CD14-positive monocyte (primary cell): ENCODE results near the gene EBF3. TPM values are rescaled to one million over a fixed set of nuclear protein-coding genes. Genes with fewer than 3 reads are reported as not detected.

Source experiments
- DNase-seq, 3 donors: peaks; one replicate each; pipeline ENCODE4 v3.0.0-alpha.2; 2011 to 2022
- H2AFZ ChIP-seq: 2 replicates; pipeline ENCODE4 v1.6.0; 2012; ENCODE audit warnings: mild to moderate bottlenecking, low read depth, low read length, inconsistent platforms; ENCODE audit not compliant: insufficient read depth, poor library complexity, severe bottlenecking
- H3K27ac ChIP-seq, 2 donors: 1 replicate in 1 of 2; 2 replicates in 1 of 2; pipeline ENCODE4 v1.5.1; 2012 to 2013; ENCODE audit warnings: low read length in 2 of 2, control low read depth in 1 of 2, inconsistent platforms in 1 of 2, low read depth in 1 of 2, mild to moderate bottlenecking in 1 of 2
- H3K27me3 ChIP-seq, 2 donors: one replicate each; pipeline versions ENCODE4 v1.6.0 to v1.6.1; 2011 to 2013; ENCODE audit warnings: low read length in 2 of 2; ENCODE audit not compliant: control insufficient read depth in 2 of 2, insufficient read depth in 2 of 2
- H3K36me3 ChIP-seq, 2 donors: replicated peaks in 1 of 2; 1 replicate in 1 of 2; 2 replicates in 1 of 2; pipeline versions ENCODE4 v1.5.1 to v1.6.1; 2012 to 2013; ENCODE audit warnings: low read length in 2 of 2, control low read depth in 1 of 2, inconsistent platforms in 1 of 2, mild to moderate bottlenecking in 1 of 2; ENCODE audit not compliant: insufficient read depth in 2 of 2, control insufficient read depth in 1 of 2
- H3K4me1 ChIP-seq, 2 donors: 1 replicate in 1 of 2; 2 replicates in 1 of 2; pipeline versions ENCODE4 v1.5.1 to v1.6.1; 2012 to 2013; ENCODE audit warnings: low read length in 2 of 2, control low read depth in 1 of 2, inconsistent platforms in 1 of 2, mild to moderate bottlenecking in 1 of 2, moderate library complexity in 1 of 2; ENCODE audit not compliant: insufficient read depth in 2 of 2, control insufficient read depth in 1 of 2
- H3K4me2 ChIP-seq: replicated peaks from 2 replicates; pipeline ENCODE3; 2012; ENCODE audit warnings: low read length, moderate library complexity, mild to moderate bottlenecking; ENCODE audit not compliant: poor library complexity, severe bottlenecking; ENCODE audit errors: extremely low read depth
- H3K4me3 ChIP-seq, 3 experiments: fragments of 200-600 bp in 1 of 3; sonication (generic) in 1 of 3; replicated peaks in 1 of 3; 1 replicate in 2 of 3; 2 replicates in 1 of 3; pipeline ENCODE4 v1.5.1; 2011 to 2013; ENCODE audit warnings: low read length in 3 of 3, mild to moderate bottlenecking in 3 of 3, control low read depth in 2 of 3, low read depth in 2 of 3, inconsistent platforms in 1 of 3, moderate library complexity in 1 of 3
- H3K79me2 ChIP-seq: 2 replicates; pipeline ENCODE4 v1.6.0; 2012; ENCODE audit warnings: mild to moderate bottlenecking, control low read depth, inconsistent platforms, low read length, moderate library complexity; ENCODE audit not compliant: insufficient read depth
- H3K9ac ChIP-seq: 2 replicates; pipeline ENCODE4 v1.6.0; 2017; ENCODE audit warnings: low read length, mild to moderate bottlenecking; ENCODE audit not compliant: insufficient read depth, poor library complexity, severe bottlenecking
- H3K9me3 ChIP-seq, 2 donors: replicated peaks in 1 of 2; 1 replicate in 1 of 2; 2 replicates in 1 of 2; pipeline versions ENCODE4 v1.5.1 to v1.6.1; 2012 to 2013; ENCODE audit warnings: low read length in 2 of 2, control low read depth in 1 of 2; ENCODE audit not compliant: control insufficient read depth in 1 of 2, insufficient read depth in 1 of 2
- H4K20me1 ChIP-seq: 2 replicates; pipeline ENCODE4 v1.6.0; 2012; ENCODE audit warnings: mild to moderate bottlenecking, low read length, control low read depth, moderate library complexity; ENCODE audit not compliant: insufficient read depth
- H3K27ac Mint-ChIP-seq, 7 donors: one replicate each; pipeline ENCODE4 v1.8.0; 2020; ENCODE audit warnings: mild to moderate bottlenecking in 7 of 7, mixed read lengths in 7 of 7, moderate library complexity in 6 of 7, inconsistent platforms in 2 of 7
- H3K27me3 Mint-ChIP-seq, 3 donors: one replicate each; pipeline ENCODE4 v1.8.0; 2021 to 2022; ENCODE audit warnings: low read depth in 3 of 3, mild to moderate bottlenecking in 3 of 3, mixed read lengths in 3 of 3, moderate library complexity in 3 of 3, inconsistent platforms in 1 of 3
- H3K36me3 Mint-ChIP-seq, 2 donors: one replicate each; pipeline ENCODE4 v1.8.0; 2020; ENCODE audit warnings: mixed read lengths in 2 of 2, inconsistent platforms in 1 of 2, mild to moderate bottlenecking in 1 of 2
- H3K4me1 Mint-ChIP-seq: one replicate; pipeline ENCODE4 v1.8.0; 2020; ENCODE audit warnings: mild to moderate bottlenecking, mixed read lengths
- H3K4me3 Mint-ChIP-seq, 2 donors: one replicate each; pipeline ENCODE4 v1.8.0; 2020; ENCODE audit warnings: mild to moderate bottlenecking in 2 of 2, mixed read lengths in 2 of 2, moderate library complexity in 1 of 2
- H3K9me3 Mint-ChIP-seq, 7 donors: one replicate each; pipeline ENCODE4 v1.8.0; 2020 to 2022; ENCODE audit warnings: mixed read lengths in 7 of 7, mild to moderate bottlenecking in 6 of 7, moderate library complexity in 6 of 7, inconsistent platforms in 2 of 7
- WGBS: methylation state at CpG from one replicate; pipeline ENCODE4 v1.1.5; 2013; ENCODE audit warnings: missing lambda C conversion rate; ENCODE audit not compliant: insufficient coverage; 5-methylcytosine and 5-hydroxymethylcytosine counted together
- intact Hi-C, 2 donors: fragments of 100-400 bp; cut with micrococcal nuclease; formaldehyde crosslinking; loops; one replicate each; pipeline versions ENCODE4 v1.15.0 to v1.15.1; 2023
- polyA plus RNA-seq, 3 donors: library from polyadenylated mRNA; depleted of rRNA in 1 of 3; unstranded in 2 of 3; stranded (reverse) in 1 of 3; fragments of 300-500 nt in 2 of 3; fragments of >200 nt in 1 of 3; fragmentation: Illumina TruSeq in 2 of 3; gene quantifications; 1 replicate in 2 of 3; 2 replicates in 1 of 3; pipeline ENCODE4 v1.2.3, GENCODE V29; 2012 to 2021
- TF ChIP-seq, protein P1 (sequence below): fragments of 200-600 bp; IDR thresholded peaks from one replicate; pipeline ENCODE4 v1.8.0; 2022; ENCODE audit warnings: antibody characterized with exemption, mild to moderate bottlenecking

EBF3 gene
- polyA plus RNA-seq, 3 donors, result not detected

DNA sequence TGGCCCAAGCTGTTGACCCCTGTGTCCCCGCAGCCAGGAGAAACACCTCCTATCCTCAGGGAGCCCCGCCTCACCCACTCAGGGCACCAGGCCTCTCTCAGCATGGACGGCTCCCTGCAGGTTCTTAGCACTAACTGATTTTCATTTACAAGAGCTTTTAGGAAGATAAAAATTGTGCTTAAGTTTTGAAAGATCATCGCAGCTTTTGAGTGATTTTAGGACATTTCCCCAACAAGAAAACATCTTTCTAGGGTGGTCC is 22.1 kb downstream of the EBF3 start:
- Mint-ChIP-seq H3K4me1 (no peaks in the 10 kb centered on the region), H3K27me3 (peaks cover 1 to 9% (median 6%) of the 10 kb centered on the region in 3 donors), H3K27ac (no peak overlapping the region), H3K9me3 (no peaks in the 10 kb centered on the region), H3K36me3 (no peaks in the 10 kb centered on the region), H3K4me3 (no peak overlapping the region)
- Histone ChIP-seq H3K4me1 (no peaks in the 10 kb centered on the region), H3K36me3 (no peaks in the 10 kb centered on the region), H3K9me3 (no peaks in the 10 kb centered on the region), H3K4me3 (no peak overlapping the region), H3K27me3 (no peaks in the 10 kb centered on the region), H3K79me2 (no peaks in the 10 kb centered on the region), H3K27ac (no peak overlapping the region), H2AFZ (no peak overlapping the region), H3K9ac (no peak overlapping the region), H3K4me2 (no peak overlapping the region), H4K20me1 (no peaks in the 10 kb centered on the region)
- no peak for DNase-seq
- intact Hi-C loops, result no loop called here
- WGBS, result no CpG with 5 or more reads among the region's 4 CpGs
- TF ChIP-seq, protein P1, sequence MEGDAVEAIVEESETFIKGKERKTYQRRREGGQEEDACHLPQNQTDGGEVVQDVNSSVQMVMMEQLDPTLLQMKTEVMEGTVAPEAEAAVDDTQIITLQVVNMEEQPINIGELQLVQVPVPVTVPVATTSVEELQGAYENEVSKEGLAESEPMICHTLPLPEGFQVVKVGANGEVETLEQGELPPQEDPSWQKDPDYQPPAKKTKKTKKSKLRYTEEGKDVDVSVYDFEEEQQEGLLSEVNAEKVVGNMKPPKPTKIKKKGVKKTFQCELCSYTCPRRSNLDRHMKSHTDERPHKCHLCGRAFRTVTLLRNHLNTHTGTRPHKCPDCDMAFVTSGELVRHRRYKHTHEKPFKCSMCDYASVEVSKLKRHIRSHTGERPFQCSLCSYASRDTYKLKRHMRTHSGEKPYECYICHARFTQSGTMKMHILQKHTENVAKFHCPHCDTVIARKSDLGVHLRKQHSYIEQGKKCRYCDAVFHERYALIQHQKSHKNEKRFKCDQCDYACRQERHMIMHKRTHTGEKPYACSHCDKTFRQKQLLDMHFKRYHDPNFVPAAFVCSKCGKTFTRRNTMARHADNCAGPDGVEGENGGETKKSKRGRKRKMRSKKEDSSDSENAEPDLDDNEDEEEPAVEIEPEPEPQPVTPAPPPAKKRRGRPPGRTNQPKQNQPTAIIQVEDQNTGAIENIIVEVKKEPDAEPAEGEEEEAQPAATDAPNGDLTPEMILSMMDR, result no peak

DNA sequence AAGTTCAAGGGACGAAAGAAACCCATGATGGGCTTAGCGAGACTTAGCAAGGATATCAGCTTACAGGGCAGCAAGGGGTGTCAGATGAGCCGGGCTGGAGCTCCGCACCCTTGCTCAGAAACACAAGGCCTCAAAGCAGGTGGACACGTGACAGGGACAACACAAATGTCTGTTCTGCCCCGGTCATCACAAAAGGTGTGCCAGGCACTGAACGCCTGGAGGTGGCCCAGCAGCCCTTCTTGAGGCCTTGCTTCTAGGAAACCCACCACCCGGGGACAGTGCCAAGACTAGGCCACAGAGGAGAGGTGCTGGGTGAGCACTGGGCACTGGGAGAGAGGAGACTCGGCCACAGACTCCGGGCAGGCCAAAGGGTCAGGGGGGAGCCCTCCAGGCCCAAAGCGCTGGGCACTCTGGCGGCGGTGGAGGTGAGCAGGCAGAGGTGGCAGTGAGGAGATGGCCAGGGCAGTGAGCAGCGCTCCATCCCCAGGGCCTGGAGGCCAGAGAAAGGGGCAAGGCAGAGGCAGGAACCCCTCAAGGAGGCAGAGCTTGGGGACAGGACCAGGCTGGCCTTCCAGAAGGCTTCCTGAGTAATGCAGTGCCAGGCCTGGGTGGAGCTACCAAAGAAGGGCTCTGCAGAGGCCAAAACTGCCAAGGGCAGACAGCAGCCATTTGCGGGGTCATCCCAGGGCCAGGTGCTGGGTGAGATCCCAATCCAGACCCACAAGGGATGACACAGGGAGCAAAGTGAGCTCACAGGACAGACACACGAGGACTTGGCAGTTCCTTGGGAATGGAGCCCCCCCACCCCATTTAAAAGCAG is 22.7 kb downstream of the EBF3 start:
- Mint-ChIP-seq H3K27ac (no peak overlapping the region), H3K27me3 (peaks cover 0 to 9% (median 4%) of the 10 kb centered on the region in 3 donors), H3K36me3 (no peaks in the 10 kb centered on the region), H3K4me1 (no peaks in the 10 kb centered on the region), H3K9me3 (no peaks in the 10 kb centered on the region), H3K4me3 (no peak overlapping the region)
- 82% methylated on average over 16 of the region's 16 CpGs for WGBS
- H3K27me3 ChIP-seq, result no peaks in the 10 kb centered on the region
- H3K27ac ChIP-seq, result no peak overlapping the region
- no peaks in the 10 kb centered on the region for H4K20me1 ChIP-seq
- TF ChIP-seq, protein P1, result no peak
- H3K36me3 ChIP-seq, result no peaks in the 10 kb centered on the region
- no peaks in the 10 kb centered on the region for H3K9me3 ChIP-seq
- no peak for DNase-seq
- no peak overlapping the region for H3K9ac ChIP-seq
- H3K4me3 ChIP-seq, result no peak overlapping the region
- H3K4me1 ChIP-seq, result no peaks in the 10 kb centered on the region
- H3K4me2 ChIP-seq, result no peak overlapping the region
- no peak overlapping the region for H2AFZ ChIP-seq
- intact Hi-C loops, result no loop called here
- no peaks in the 10 kb centered on the region for H3K79me2 ChIP-seq
